WTC11 (cell line): Measurements from ENCODE around the gene SH3GL2.

Experiments
- AR ChIP-seq: fragments of 250-450 bp; sonication (Bioruptor Pico); IDR thresholded peaks from 2 replicates; pipeline ENCODE4 v1.9.0; 2021; ENCODE audit warnings: mild to moderate bottlenecking
- ATF6 ChIP-seq: sonication (generic); formaldehyde crosslinking; IDR thresholded peaks from 2 replicates; pipeline ENCODE4 v1.8.1; 2023; ENCODE audit warnings: mild to moderate bottlenecking, missing genetic modification reagents
- CTCF ChIP-seq: fragments of 200-600 bp; IDR thresholded peaks from 2 replicates; pipeline ENCODE4 v1.8.0; 2022; ENCODE audit warnings: antibody characterized with exemption
- ELF4 ChIP-seq: sonication (generic); formaldehyde crosslinking; IDR thresholded peaks from 2 replicates; pipeline ENCODE4 v1.8.1; 2022; ENCODE audit warnings: low read depth, mild to moderate bottlenecking, moderate library complexity, missing genetic modification reagents
- ESRRA ChIP-seq: sonication (generic); formaldehyde crosslinking; IDR thresholded peaks from 2 replicates; pipeline ENCODE4 v1.8.1; 2022; ENCODE audit warnings: mild to moderate bottlenecking, missing genetic modification reagents, borderline replicate concordance
- KAT7 ChIP-seq: sonication (generic); formaldehyde crosslinking; IDR thresholded peaks from 2 replicates; pipeline ENCODE4 v1.8.1; 2023; ENCODE audit warnings: missing genetic modification reagents, mild to moderate bottlenecking, borderline replicate concordance
- MAX ChIP-seq: sonication (generic); formaldehyde crosslinking; IDR thresholded peaks from 2 replicates; pipeline ENCODE4 v1.8.0; 2022; ENCODE audit warnings: mild to moderate bottlenecking, missing genetic modification reagents
- ZNF232 ChIP-seq: sonication (generic); formaldehyde crosslinking; IDR thresholded peaks from 2 replicates; pipeline ENCODE4 v1.8.0; 2022; ENCODE audit warnings: mild to moderate bottlenecking, missing genetic modification reagents
- ZNF671 ChIP-seq: fragments of 250-450 bp; sonication (Bioruptor Pico); IDR thresholded peaks from 2 replicates; pipeline ENCODE4 v1.8.0; 2021; ENCODE audit warnings: mild to moderate bottlenecking
- TF ChIP-seq, protein P1 (sequence below): sonication (generic); formaldehyde crosslinking; IDR thresholded peaks from 2 replicates; pipeline ENCODE4 v1.8.1; 2022; ENCODE audit warnings: missing genetic modification reagents, borderline replicate concordance

DNA sequence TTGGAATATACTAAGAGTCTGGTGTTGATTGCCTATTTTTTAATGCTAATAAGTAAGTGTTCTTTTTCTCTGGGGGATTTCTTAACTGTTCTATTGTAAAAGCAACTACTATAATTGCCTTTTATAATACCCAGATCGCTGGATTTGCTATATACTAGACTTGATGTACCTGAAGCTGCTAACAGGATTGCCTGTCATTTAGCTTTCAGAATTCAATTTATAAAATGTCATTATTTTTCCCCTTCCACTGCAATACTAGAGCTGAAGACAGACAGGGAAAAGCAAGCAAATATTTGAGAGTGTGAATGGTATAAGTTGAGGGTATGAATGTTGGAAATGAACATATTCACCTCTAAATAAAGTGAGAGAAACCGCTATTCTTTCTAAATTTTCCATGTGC lies 115.5 kb downstream of the SH3GL2 start:
- TF ChIP-seq AR (CRISPR knock-in tag): no peak
- TF ChIP-seq ELF4 (CRISPR knock-in tag): no peak
- TF ChIP-seq, protein P1, sequence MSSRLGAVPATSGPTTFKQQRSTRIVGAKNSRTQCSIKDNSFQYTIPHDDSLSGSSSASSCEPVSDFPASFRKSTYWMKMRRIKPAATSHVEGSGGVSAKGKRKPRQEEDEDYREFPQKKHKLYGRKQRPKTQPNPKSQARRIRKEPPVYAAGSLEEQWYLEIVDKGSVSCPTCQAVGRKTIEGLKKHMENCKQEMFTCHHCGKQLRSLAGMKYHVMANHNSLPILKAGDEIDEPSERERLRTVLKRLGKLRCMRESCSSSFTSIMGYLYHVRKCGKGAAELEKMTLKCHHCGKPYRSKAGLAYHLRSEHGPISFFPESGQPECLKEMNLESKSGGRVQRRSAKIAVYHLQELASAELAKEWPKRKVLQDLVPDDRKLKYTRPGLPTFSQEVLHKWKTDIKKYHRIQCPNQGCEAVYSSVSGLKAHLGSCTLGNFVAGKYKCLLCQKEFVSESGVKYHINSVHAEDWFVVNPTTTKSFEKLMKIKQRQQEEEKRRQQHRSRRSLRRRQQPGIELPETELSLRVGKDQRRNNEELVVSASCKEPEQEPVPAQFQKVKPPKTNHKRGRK: no peak
- TF ChIP-seq KAT7: no peak
- TF ChIP-seq MAX (CRISPR knock-in tag): no peak
- no peak for TF ChIP-seq ATF6 (CRISPR knock-in tag)
- TF ChIP-seq CTCF: no peak
- TF ChIP-seq ESRRA (CRISPR knock-in tag): no peak
- TF ChIP-seq ZNF232: no peak
- no peak for TF ChIP-seq ZNF671 (CRISPR knock-in tag)
